HepG2 (cell line): ENCODE results near the gene UQCRC2. TPM values are rescaled to one million over a fixed set of nuclear protein-coding genes. Genes with fewer than 3 reads are reported as not detected.

Source experiments
- ARHGAP35 ChIP-seq: sonication (generic); formaldehyde crosslinking; IDR thresholded peaks from 2 replicates; pipeline ENCODE4 v1.9.0; 2022; ENCODE audit warnings: mild to moderate bottlenecking, inconsistent platforms, moderate library complexity, missing genetic modification reagents, borderline replicate concordance
- ARID4A ChIP-seq: sonication (generic); formaldehyde crosslinking; IDR thresholded peaks from 2 replicates; pipeline ENCODE4 v1.5.0; 2020; ENCODE audit warnings: mild to moderate bottlenecking, missing genetic modification reagents, borderline replicate concordance
- CHD2 ChIP-seq: IDR thresholded peaks from 2 replicates; pipeline ENCODE4 v1.6.1; 2011; ENCODE audit warnings: low read depth, low read length, improper control_type of control experiment
- JARID2 ChIP-seq: sonication (generic); formaldehyde crosslinking; IDR thresholded peaks from 2 replicates; pipeline ENCODE4 v1.8.1; 2023; ENCODE audit warnings: missing genetic modification reagents, inconsistent platforms; ENCODE audit not compliant: insufficient replicate concordance
- KDM3A ChIP-seq: IDR thresholded peaks from 2 replicates; pipeline ENCODE4 v1.6.1; 2018; ENCODE audit warnings: low read depth, missing compliant biosample characterization
- KLF9 ChIP-seq: IDR thresholded peaks from 2 replicates; pipeline ENCODE4 v1.6.1; 2016; ENCODE audit warnings: low read depth
- MBD4 ChIP-seq: IDR thresholded peaks from 2 replicates; pipeline ENCODE4 v1.6.1; 2012; ENCODE audit warnings: low read length, inconsistent platforms, borderline replicate concordance
- SRSF9 ChIP-seq: fragments of 200-400 bp; formaldehyde crosslinking; IDR thresholded peaks from 2 replicates; pipeline ENCODE4 v1.6.1; 2018; ENCODE audit warnings: borderline replicate concordance, mild to moderate bottlenecking, low read depth, low read length; ENCODE audit not compliant: insufficient read depth, poor library complexity, severe bottlenecking
- TCF12 ChIP-seq, 2 experiments: fragments of 450-650 bp in 1 of 2; sonication (generic) in 1 of 2; formaldehyde crosslinking in 1 of 2; IDR thresholded peaks; 2 replicates each; pipeline versions ENCODE4 v1.6.1 to v1.8.0; 2017 to 2022; ENCODE audit warnings: antibody characterized with exemption in 1 of 2, mild to moderate bottlenecking in 1 of 2, missing genetic modification reagents in 1 of 2, moderate library complexity in 1 of 2
- ZBTB4 ChIP-seq: sonication (generic); formaldehyde crosslinking; IDR thresholded peaks from 2 replicates; pipeline ENCODE4 v1.4.0; 2020; ENCODE audit warnings: missing genetic modification reagents, mild to moderate bottlenecking, borderline replicate concordance
- ZBTB8A ChIP-seq: sonication (generic); formaldehyde crosslinking; IDR thresholded peaks from 2 replicates; pipeline ENCODE4 v1.4.0; 2020; ENCODE audit warnings: mild to moderate bottlenecking, low read depth, missing genetic modification reagents, borderline replicate concordance
- ZKSCAN5 ChIP-seq: sonication (generic); formaldehyde crosslinking; IDR thresholded peaks from 2 replicates; pipeline ENCODE4 v1.5.1; 2020; ENCODE audit warnings: mild to moderate bottlenecking, missing genetic modification reagents
- ZNF367 ChIP-seq: sonication (generic); formaldehyde crosslinking; IDR thresholded peaks from 2 replicates; pipeline ENCODE4 v1.4.0; 2020; ENCODE audit warnings: missing genetic modification reagents, borderline replicate concordance
- ZNF430 ChIP-seq: sonication (generic); formaldehyde crosslinking; IDR thresholded peaks from 2 replicates; pipeline ENCODE4 v1.9.0; 2021; ENCODE audit warnings: mild to moderate bottlenecking, missing genetic modification reagents
- ZNF598 ChIP-seq: sonication (generic); formaldehyde crosslinking; IDR thresholded peaks from 2 replicates; pipeline ENCODE4 v1.5.1; 2020; ENCODE audit warnings: mild to moderate bottlenecking, missing genetic modification reagents, borderline replicate concordance
- ZNF639 ChIP-seq: conservative IDR thresholded peaks from 2 replicates; pipeline ENCODE4 v1.6.1; 2018; ENCODE audit warnings: missing genetic modification reagents
- ZNF644 ChIP-seq: IDR thresholded peaks from 2 replicates; pipeline ENCODE4 v1.6.1; 2016; ENCODE audit warnings: low read depth
- ZNF660 ChIP-seq: sonication (generic); formaldehyde crosslinking; IDR thresholded peaks from 2 replicates; pipeline ENCODE4 v1.5.1; 2020; ENCODE audit warnings: mild to moderate bottlenecking, low read depth, missing genetic modification reagents, borderline replicate concordance
- ZNF7 ChIP-seq: IDR thresholded peaks from 2 replicates; pipeline ENCODE4 v1.6.1; 2016; ENCODE audit warnings: missing biosample characterization, missing genetic modification reagents
- ZNF703 ChIP-seq: sonication (generic); formaldehyde crosslinking; IDR thresholded peaks from 2 replicates; pipeline ENCODE4 v1.5.1; 2020; ENCODE audit warnings: missing genetic modification reagents, mild to moderate bottlenecking, moderate library complexity, borderline replicate concordance
- polyA plus RNA-seq, 8 experiments: library from polyadenylated mRNA; depleted of rRNA in 3 of 8; stranded (reverse) in 7 of 8; unstranded in 1 of 8; fragments of >200 nt; fragmentation: Illumina TruSeq in 4 of 8; extraction: Trizol in 4 of 8; gene quantifications; 2 replicates each; pipeline versions ENCODE4 v1.2.1 to v1.2.3, GENCODE V29; 2011 to 2016; ENCODE audit warnings: low read depth in 4 of 8, missing spikeins in 1 of 8, mixed read lengths in 1 of 8; ENCODE audit not compliant: insufficient read depth in 1 of 8
- total RNA-seq, 5 experiments: library from RNA; depleted of rRNA; stranded (reverse); fragments of >200 nt; fragmentation: Illumina TruSeq; extraction: Trizol; gene quantifications; 2 replicates each; pipeline ENCODE4 v1.2.3, GENCODE V29; 2016; ENCODE audit warnings: low read depth in 1 of 5

UQCRC2 gene
- total and polyA plus RNA-seq, 2 of the 13 experiments (the other 11 are each of a cell fraction or from before 2014, with no cell fraction given): 442 to 536 TPM

GRCh38 chr16:21952793-21953540 is at the start of gene UQCRC2 (continued):
- TF ChIP-seq ZNF639 (peak; percentile 27), ZNF367 (CRISPR knock-in tag) (peak; percentile 27; the same call in 1 of the 2 replicates), ZNF660 (no peak; the same call in 1 of the 2 replicates), ZNF430 (peak; percentile 77), TCF12 (IDR thresholded peaks at IDR 0.05) (no peak), TCF12 (CRISPR knock-in tag; IDR thresholded peaks at IDR 0.05) (peak; percentile 64), SRSF9 (no peak), ARID4A (CRISPR knock-in tag) (peak; percentile 92; the same call in 1 of the 2 replicates), ZBTB4 (CRISPR knock-in tag) (peak; percentile 46; the same call in 1 of the 2 replicates), JARID2 (CRISPR knock-in tag) (no peak), CHD2 (no peak), MBD4 (no peak), ZNF7 (peak; percentile 8; the same call in 1 of the 2 replicates), ARHGAP35 (CRISPR knock-in tag) (peak; percentile 63; the same call in 1 of the 2 replicates), ZKSCAN5 (no peak), ZNF598 (CRISPR knock-in tag) (peak; percentile 62; the same call in 1 of the 2 replicates), KDM3A (CRISPR knock-in tag) (no peak), ZBTB8A (no peak), ZNF644 (CRISPR knock-in tag) (peak; percentile 52; the same call in 1 of the 2 replicates), KLF9 (CRISPR knock-in tag) (no peak), ZNF703 (no peak)
